Skeletal muscle satellite cell (primary cell): ENCODE data around the gene C3. TPM values are rescaled to one million over a fixed set of nuclear protein-coding genes. Genes with fewer than 3 reads are reported as not detected.
"Not testable (repeated sequence)": the region's sequence is repeated elsewhere in the genome, so short reads cannot be mapped to it uniquely, and the experiment has no call there.

ENCODE experiments used
- H3K27me3 ChIP-seq: 2 replicates; pipeline ENCODE4 v1.7.0; 2013; ENCODE audit warnings: low read length; ENCODE audit not compliant: control insufficient read depth, insufficient read depth
- H3K36me3 ChIP-seq: 2 replicates; pipeline ENCODE4 v1.7.0; 2013; ENCODE audit warnings: mild to moderate bottlenecking, control low read depth, low read length; ENCODE audit not compliant: insufficient read depth
- H3K4me1 ChIP-seq: 2 replicates; pipeline ENCODE4 v1.7.0; 2013; ENCODE audit warnings: low read length; ENCODE audit not compliant: control insufficient read depth, insufficient read depth
- H3K4me2 ChIP-seq: 2 replicates; pipeline ENCODE4 v1.7.0; 2013; ENCODE audit warnings: mild to moderate bottlenecking, low read length
- H3K4me3 ChIP-seq: 2 replicates; pipeline ENCODE4 v1.7.0; 2013; ENCODE audit warnings: low read length
- H3K9ac ChIP-seq: 2 replicates; pipeline ENCODE4 v1.7.0; 2013; ENCODE audit warnings: mild to moderate bottlenecking, low read depth, low read length, moderate library complexity
- H3K9me3 ChIP-seq: replicated peaks from 2 replicates; pipeline ENCODE4 v1.7.0; 2013; ENCODE audit warnings: mild to moderate bottlenecking, control low read depth, low read length
- total RNA-seq: library from RNA; depleted of rRNA; stranded (reverse); fragments of >200 nt; gene quantifications from 2 replicates; pipeline ENCODE4 v1.2.3, GENCODE V29; 2012; rRNA removed

The C3 gene
- total RNA-seq = 3.0 and 29.9 TPM in 2 replicates

- Histone ChIP-seq H3K4me2 (no peak within 1 kb of the TSS), H3K9me3 (no peaks in the 10 kb centered on the region), H3K4me3 (no peak within 1 kb of the TSS), H3K9ac (no peak within 1 kb of the TSS), H3K27me3 (peaks cover 22% of the 10 kb centered on the region), H3K36me3 (no peaks in the 10 kb centered on the region), H3K4me1 (peaks cover 4% of the 10 kb centered on the region)
These were observed at the start of gene C3 for GRCh38 chr19:6720369-6721137. TSS of gene C3 (minus strand) at chr19:6720650. CDS start at chr19:6720589, 61 bp downstream.

GRCh38 chr19:6769006-6769619 lies 48.7 kb upstream of the C3 start:
- Histone ChIP-seq H3K4me2 (no peak overlapping the region), H3K9ac (no peak overlapping the region), H3K27me3 (peaks cover 22% of the 10 kb centered on the region), H3K4me3 (no peak overlapping the region), H3K9me3 (no peaks in the 10 kb centered on the region), H3K36me3 (no peaks in the 10 kb centered on the region), H3K4me1 (peaks cover 5% of the 10 kb centered on the region)

- no peak overlapping the region for H3K4me2 ChIP-seq
- H3K4me1 ChIP-seq = peaks cover 5% of the 10 kb centered on the region
- H3K9ac ChIP-seq = no peak overlapping the region
- no peaks in the 10 kb centered on the region for H3K9me3 ChIP-seq
- H3K36me3 ChIP-seq = no peaks in the 10 kb centered on the region
- H3K27me3 ChIP-seq = peaks cover 22% of the 10 kb centered on the region
- H3K4me3 ChIP-seq = no peak overlapping the region
These were observed 47.9 kb upstream of the C3 start for GRCh38 chr19:6768236-6768785.

GRCh38 chr19:6767357-6768235 lies 47.1 kb upstream of the C3 start, which contains the start of gene SH2D3A:
TSS of gene SH2D3A (minus strand) at chr19:6767435. CDS start at chr19:6763748, 3,687 bp downstream.
- Histone ChIP-seq H3K9ac (no peak within 1 kb of the TSS), H3K36me3 (no peaks in the 10 kb centered on the region), H3K27me3 (peaks cover 22% of the 10 kb centered on the region), H3K4me2 (peak within 1 kb of the TSS; percentile 25), H3K4me3 (no peak within 1 kb of the TSS), H3K9me3 (no peaks in the 10 kb centered on the region), H3K4me1 (peaks cover 5% of the 10 kb centered on the region)

DNA sequence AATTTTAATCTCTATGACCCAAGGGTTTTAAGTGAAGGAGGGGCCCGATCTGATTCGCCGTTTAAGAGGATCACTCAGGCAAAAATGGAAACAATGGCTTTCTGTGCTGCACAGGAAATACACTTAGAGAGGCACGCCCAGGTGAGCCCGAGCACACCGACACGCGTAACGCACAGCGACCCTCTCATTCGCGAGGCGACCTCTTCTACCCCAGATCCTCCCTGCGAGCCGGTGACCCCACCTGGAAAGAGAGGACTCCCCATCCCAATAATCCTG lies 46.6 kb upstream of the C3 start:
- Histone ChIP-seq H3K4me2 (peak overlapping the region; percentile 25), H3K9ac (no peak overlapping the region), H3K9me3 (no peaks in the 10 kb centered on the region), H3K36me3 (no peaks in the 10 kb centered on the region), H3K27me3 (peaks cover 22% of the 10 kb centered on the region), H3K4me1 (peaks cover 5% of the 10 kb centered on the region), H3K4me3 (no peak overlapping the region)

- no peaks in the 10 kb centered on the region for H3K36me3 ChIP-seq
- no peaks in the 10 kb centered on the region for H3K9me3 ChIP-seq
- H3K27me3 ChIP-seq = peaks cover 22% of the 10 kb centered on the region
- H3K9ac ChIP-seq = no peak overlapping the region
- peaks cover 5% of the 10 kb centered on the region for H3K4me1 ChIP-seq
- no peak overlapping the region for H3K4me2 ChIP-seq
- H3K4me3 ChIP-seq = no peak overlapping the region
These were observed 46.1 kb upstream of the C3 start for GRCh38 chr19:6766357-6767080.

GRCh38 chr19:6765738-6766356 lies 45.4 kb upstream of the C3 start:
- H3K9ac ChIP-seq = no peak overlapping the region
- peaks cover 5% of the 10 kb centered on the region for H3K4me1 ChIP-seq
- H3K4me2 ChIP-seq = no peak overlapping the region
- H3K36me3 ChIP-seq = no peaks in the 10 kb centered on the region
- H3K9me3 ChIP-seq = no peaks in the 10 kb centered on the region
- H3K27me3 ChIP-seq = peaks cover 22% of the 10 kb centered on the region
- H3K4me3 ChIP-seq = no peak overlapping the region

DNA sequence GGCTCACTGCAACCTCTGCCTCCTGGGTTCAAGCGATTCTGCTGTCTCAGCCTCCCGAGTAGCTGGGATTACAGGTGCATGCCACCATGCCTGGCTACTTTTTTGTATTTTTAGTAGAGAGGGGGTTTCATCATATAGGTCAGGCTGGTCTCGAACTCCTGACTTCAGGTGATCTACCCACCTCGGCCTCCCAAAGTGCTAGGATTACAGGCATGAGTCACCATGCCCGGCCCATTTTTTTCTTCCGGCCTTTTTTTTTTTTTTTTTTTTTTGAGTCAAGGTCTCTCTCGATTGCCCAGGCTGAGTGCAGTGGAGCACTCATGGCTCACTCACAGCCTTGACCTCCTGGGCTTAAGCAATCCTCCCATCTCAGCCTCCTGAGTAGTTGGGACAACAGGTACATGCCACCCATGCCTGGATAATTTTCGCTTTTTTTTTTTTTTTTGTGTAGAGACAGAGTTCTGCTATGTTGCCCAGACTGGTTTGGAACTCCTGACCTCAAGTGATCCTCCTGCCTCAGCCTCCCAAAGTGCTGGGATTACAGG lies 41.9 kb upstream of the C3 start:
- H3K27me3 ChIP-seq = peaks cover 16% of the 10 kb centered on the region
- not testable (repeated sequence) for H3K4me1 ChIP-seq, H3K9me3 ChIP-seq, H3K9ac ChIP-seq, H3K4me3 ChIP-seq, H3K4me2 ChIP-seq, H3K36me3 ChIP-seq

GRCh38 chr19:6761053-6761676 lies 40.7 kb upstream of the C3 start:
- H3K4me1 ChIP-seq = no peaks in the 10 kb centered on the region
- H3K9me3 ChIP-seq = no peaks in the 10 kb centered on the region
- peaks cover 5% of the 10 kb centered on the region for H3K27me3 ChIP-seq
- no peak overlapping the region for H3K4me2 ChIP-seq
- no peak overlapping the region for H3K9ac ChIP-seq
- no peaks in the 10 kb centered on the region for H3K36me3 ChIP-seq
- no peak overlapping the region for H3K4me3 ChIP-seq

- Histone ChIP-seq H3K4me1 (no peaks in the 10 kb centered on the region), H3K9me3 (no peaks in the 10 kb centered on the region), H3K36me3 (no peaks in the 10 kb centered on the region)
These were observed 40.2 kb upstream of the C3 start for GRCh38 chr19:6760606-6761005.

More at GRCh38 chr19:6760606-6761005, 40.2 kb upstream of the C3 start:
- H3K4me3 ChIP-seq = no peak overlapping the region
- no peak overlapping the region for H3K4me2 ChIP-seq
- no peak overlapping the region for H3K9ac ChIP-seq
- no peaks in the 10 kb centered on the region for H3K27me3 ChIP-seq
